Suppressor macrophage (primary cell): ENCODE data around the gene ZSCAN10.
A peak's percentile ranks its signal among the peaks of the same experiment; 100 is the strongest.

Experiments used
- DNase-seq, 4 experiments: peaks; one replicate each; pipeline ENCODE4 v3.0.0-alpha.2; 2020 to 2022

Gene ZSCAN10

GRCh38 chr16:3134338-3135125, 35.4 kb upstream of the ZSCAN10 start, which contains the start of gene ZNF213:
Gene ZNF213 (plus strand): TSS chr16:3135029. CDS start chr16:3137281, 2,252 bp downstream.
- peak; percentile 95 to 98 (median 98) for DNase-seq

GRCh38 chr16:3133844-3134243, 34.8 kb upstream of the ZSCAN10 start:
- no peak for DNase-seq

- DNase-seq: peak; percentile 30 to 65 (median 50)
These were observed 32.8 kb upstream of the ZSCAN10 start for GRCh38 chr16:3131755-3132377.

- DNase-seq: peak; percentile 89 to 95 (median 92)
These were observed 30.3 kb upstream of the ZSCAN10 start for GRCh38 chr16:3129137-3130131.

GRCh38 chr16:3127745-3128144, 28.7 kb upstream of the ZSCAN10 start:
- DNase-seq: no peak

- peak; percentile 95 to 98 (median 96) for DNase-seq
These were observed 25.1 kb upstream of the ZSCAN10 start for GRCh38 chr16:3123986-3124886.

GRCh38 chr16:3122926-3123570, 24.0 kb upstream of the ZSCAN10 start:
- DNase-seq: no peak

GRCh38 chr16:3121851-3122467, 22.9 kb upstream of the ZSCAN10 start:
- no peak for DNase-seq

- no peak for DNase-seq
These were observed 21.3 kb upstream of the ZSCAN10 start for GRCh38 chr16:3120435-3120834.

GRCh38 chr16:3119701-3120408, 20.8 kb upstream of the ZSCAN10 start:
- no peak for DNase-seq

GRCh38 chr16:3119286-3119685, 20.2 kb upstream of the ZSCAN10 start:
- no peak for DNase-seq

GRCh38 chr16:3118846-3119245, 19.8 kb upstream of the ZSCAN10 start:
- no peak for DNase-seq

- DNase-seq: no peak
These were observed 19.2 kb upstream of the ZSCAN10 start for GRCh38 chr16:3118204-3118790.

GRCh38 chr16:3115561-3115960, 16.5 kb upstream of the ZSCAN10 start:
- no peak for DNase-seq

- DNase-seq: no peak
These were observed 15.9 kb upstream of the ZSCAN10 start for GRCh38 chr16:3115003-3115402.

- DNase-seq: no peak
These were observed 14.8 kb upstream of the ZSCAN10 start for GRCh38 chr16:3113765-3114479.

- DNase-seq: no peak
These were observed 13.9 kb upstream of the ZSCAN10 start for GRCh38 chr16:3112881-3113574.
